Measurements from ENCODE around the gene JAK3.
"Not testable (repeated sequence)": the region's sequence is repeated elsewhere in the genome, so short reads cannot be mapped to it uniquely, and the experiment has no call there.

JAK3 gene

DNA sequence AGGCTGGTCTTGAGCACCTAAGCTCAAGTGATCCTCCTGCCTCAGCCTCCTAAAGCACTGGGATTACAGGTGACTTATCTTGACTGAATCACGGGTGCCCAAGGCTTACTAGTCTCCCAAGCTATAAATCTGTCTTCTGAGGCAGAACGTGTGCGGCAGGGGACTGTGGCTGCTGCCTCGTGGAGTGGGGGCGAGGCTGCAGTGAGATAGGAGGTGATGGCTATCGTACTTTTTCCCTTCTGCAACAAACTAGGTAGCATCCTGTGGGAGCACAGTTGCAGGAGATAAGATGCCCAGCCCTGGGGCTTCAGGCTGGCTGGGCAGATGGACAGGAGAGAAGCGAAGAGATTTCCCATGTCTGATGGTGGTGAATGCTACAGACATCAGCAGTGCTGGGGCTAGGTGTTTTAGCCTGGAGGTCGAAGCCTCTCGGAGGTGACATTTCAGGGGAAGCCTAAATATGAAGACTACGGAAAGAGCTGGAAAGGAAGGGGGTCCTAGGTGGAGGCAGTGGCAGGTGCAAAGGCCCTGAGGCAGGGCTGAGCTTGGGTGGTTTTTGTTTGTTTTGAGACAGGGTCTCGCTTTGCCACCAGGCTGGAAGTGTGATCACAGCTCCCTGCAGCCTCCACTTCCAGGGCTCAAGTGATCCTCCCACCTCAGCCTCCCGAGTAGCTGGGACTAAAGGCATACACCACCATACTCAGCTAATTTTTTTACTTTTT is 45.5 kb downstream of the JAK3 start:
- no peak for DNase-seq

DNA sequence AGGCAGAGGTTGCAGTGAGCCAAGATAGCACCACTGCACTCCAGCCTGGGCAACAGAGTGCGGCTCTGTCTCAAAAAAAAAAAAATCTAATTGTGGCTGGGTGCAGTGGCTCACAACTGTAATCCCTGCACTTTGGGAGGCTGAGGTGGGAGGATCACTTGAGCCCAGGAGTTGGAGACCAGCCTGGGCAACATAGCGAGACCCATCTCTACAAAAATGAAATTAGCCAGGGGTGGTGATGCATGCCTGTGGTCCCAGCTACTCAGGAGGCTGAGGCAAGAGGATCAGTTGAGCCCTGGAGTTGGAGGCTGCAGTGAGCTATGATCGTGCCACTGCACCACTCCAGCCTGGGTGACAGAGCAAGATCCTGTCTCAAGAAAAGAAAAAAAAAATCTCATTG is 49.2 kb downstream of the JAK3 start:
- not testable (repeated sequence) for DNase-seq

DNA sequence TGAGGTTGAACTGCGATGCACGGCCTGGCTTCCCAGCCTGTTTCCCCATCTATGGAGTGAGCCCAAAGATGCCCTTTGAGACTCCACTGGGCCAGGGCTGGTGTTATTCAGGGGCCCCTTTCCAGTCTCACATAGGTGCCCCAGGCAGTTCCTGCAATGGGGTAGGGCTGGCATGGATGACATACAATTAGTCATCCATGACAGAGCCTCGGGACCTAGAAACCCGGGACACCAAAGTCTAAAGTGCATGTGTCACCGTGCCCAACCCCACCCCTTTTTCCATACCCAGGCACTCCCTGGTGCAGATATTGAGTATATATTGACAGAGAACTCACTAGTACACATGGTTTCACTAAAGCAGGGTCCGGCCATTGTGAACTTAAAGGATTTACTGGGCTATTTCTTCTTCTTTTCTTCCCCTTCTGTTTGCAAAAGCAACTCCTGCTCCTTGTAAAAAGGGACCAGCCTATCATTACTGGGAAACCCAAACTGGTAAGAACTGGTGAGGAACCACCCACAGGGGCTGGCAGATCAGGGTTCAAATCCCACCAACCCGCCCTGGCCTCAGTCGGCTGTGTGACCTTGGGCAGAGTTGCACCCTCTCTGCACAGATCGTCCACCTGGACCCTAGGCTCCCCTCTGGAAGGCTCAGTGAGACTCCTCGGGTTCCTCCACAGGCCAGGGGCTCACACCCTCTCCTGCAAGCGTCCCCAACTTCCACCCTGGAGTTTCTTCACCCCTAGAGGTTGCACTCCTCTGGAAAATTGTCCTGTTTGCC is 50.2 kb downstream of the JAK3 start:
- no peak for DNase-seq

- DNase-seq: no peak
Measured at GRCh38 chr19:17796838-17797423, 50.9 kb downstream of the JAK3 start.

- no peak for DNase-seq
Measured at GRCh38 chr19:17796013-17796837, 51.6 kb downstream of the JAK3 start.

DNA sequence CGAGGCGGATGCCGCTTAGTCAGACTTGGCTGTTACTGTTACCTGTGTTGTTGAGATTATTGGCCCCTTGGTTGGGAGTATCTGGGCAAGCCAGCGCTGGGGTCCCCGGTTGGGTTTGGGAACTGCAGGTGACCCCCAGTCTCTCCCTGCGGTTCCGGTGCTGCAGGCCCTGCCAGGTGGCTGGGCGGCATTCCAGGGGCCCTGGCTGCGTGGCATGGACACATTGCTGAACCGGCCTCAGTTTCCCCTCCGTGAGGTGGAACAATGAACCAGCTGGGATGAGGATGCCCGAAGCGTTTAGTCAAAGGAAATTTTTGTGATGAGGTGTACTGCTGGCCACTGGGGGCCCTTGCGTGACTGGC is 52.3 kb downstream of the JAK3 start:
- no peak for DNase-seq

DNA sequence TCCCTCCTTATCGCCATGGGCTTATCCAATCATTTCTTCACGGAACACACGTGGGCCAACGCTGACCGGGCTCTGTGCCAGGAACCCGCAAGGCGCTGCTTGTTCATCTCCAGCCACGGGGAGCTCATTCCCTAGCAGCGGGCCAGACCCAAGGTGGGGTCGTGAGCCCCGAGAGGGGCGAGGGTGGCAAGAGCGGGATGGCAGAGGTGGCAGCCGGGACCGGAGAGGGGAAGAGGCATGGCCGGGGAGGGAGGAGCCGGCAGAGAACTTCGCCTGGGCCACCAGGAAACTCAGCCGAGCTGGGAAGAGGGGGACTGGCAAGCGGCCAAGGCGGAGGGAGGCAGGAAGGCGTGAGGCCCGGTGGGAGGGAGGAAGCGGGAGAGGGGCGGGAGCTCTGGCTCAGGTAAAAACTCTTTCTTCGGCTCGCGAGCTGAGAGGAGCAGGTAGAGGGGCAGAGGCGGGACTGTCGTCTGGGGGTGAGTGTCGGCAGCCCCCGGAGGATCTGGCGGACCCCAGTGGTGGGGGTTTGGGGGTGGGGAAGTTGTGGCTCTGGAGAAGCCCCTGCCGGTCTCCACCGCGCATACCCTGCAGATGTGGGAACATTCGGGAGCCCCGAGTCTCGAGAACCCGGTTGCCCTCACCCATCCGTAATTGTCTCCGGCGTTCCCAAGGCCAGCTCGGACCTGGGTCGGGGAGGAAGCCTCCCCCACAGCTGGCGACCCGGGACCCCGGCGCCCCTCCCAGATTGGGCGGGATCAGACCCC is 52.9 kb downstream of the JAK3 start, which contains the start of gene B3GNT3:
B3GNT3 (plus strand) TSS at position 408 of the 764 bp plus-strand sequence. CDS start 12,670 bp downstream, outside the sequence.
- DNase-seq: peak in 1 of 2 experiments; percentile 26

DNA sequence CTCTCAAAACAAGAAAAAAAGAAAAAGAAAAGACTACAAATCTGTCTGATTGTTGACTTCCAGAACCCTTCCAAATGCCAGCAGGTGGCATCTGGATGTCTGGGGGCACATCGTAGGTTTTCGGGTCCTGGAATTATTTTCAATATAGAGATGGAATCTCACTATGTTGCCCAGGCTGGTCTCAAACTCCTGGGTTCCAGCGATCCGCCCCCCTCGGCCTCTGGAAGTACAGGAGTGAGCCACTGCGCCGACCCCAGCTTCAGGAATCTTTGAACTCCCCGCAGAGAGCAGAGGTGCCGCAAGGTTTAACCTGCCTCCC is 53.4 kb downstream of the JAK3 start:
- no peak for DNase-seq

- DNase-seq: no peak
Measured at GRCh38 chr19:17790059-17790780, 57.6 kb downstream of the JAK3 start.

- DNase-seq: no peak
Measured at GRCh38 chr19:17788632-17789031, 59.1 kb downstream of the JAK3 start.

- DNase-seq: no peak
Measured at GRCh38 chr19:17787274-17787913, 60.4 kb downstream of the JAK3 start.

DNA sequence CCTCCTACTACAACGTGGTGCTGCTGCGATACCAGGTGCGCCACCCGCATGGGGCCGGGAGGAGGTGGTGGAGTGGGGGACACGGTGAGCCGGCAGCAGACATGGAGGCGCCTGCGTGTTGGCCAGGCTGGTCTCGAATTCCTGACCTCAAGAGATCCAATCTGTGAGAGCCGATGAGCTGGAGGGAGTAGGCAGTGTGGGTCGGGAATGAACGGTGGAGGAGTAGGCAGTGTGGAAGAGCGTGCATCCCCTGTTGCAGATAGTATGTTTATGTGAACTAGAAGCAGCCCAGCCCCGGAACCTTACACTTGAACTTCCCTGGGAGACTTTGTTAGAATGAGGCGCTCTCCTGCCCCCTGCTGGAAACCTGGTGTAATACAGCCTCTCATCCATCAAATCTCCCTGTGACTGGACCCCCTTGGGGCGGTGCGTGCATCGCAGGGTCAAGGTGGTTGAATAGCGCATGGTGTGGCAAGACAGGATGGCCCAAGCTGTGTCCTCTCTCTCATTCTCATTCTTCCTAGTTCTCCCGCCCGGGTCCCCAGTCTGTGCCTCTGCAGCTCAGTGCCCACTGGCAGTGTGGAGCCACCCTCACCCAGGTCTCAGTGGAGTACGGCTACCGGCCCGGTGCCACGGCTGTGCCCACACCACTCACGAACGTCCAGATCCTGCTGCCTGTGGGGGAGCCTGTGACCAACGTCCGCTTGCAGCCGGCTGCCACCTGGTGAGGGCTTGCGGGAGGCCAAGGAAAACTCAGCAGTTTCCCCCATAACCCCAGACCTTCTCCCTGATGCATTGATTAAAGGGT is 63.4 kb downstream of the JAK3 start:
- DNase-seq: peak; percentile 76 to 87

- not testable (repeated sequence) for DNase-seq
Measured at GRCh38 chr19:17783721-17784120, 64.1 kb downstream of the JAK3 start.

DNA sequence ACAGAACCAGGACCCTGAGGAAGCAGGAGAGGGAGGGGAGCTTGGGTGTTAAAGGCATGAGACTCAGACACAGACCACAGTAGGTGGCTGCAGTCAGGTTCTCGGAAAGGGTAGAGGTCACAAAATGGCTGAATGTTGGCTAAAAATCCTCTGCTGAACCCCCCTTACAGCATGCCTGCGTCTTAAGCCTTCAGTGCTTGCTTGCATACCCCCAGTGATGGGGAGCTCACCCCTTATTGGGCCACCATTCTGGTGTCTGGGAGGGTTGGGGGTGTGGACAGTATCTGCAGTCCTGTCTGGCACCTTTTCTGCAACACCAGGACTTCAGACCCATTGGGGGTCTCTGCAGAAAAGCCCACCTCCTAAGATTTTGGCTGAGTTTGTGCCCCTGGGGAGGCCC is 67.0 kb downstream of the JAK3 start:
- DNase-seq: no peak

DNA sequence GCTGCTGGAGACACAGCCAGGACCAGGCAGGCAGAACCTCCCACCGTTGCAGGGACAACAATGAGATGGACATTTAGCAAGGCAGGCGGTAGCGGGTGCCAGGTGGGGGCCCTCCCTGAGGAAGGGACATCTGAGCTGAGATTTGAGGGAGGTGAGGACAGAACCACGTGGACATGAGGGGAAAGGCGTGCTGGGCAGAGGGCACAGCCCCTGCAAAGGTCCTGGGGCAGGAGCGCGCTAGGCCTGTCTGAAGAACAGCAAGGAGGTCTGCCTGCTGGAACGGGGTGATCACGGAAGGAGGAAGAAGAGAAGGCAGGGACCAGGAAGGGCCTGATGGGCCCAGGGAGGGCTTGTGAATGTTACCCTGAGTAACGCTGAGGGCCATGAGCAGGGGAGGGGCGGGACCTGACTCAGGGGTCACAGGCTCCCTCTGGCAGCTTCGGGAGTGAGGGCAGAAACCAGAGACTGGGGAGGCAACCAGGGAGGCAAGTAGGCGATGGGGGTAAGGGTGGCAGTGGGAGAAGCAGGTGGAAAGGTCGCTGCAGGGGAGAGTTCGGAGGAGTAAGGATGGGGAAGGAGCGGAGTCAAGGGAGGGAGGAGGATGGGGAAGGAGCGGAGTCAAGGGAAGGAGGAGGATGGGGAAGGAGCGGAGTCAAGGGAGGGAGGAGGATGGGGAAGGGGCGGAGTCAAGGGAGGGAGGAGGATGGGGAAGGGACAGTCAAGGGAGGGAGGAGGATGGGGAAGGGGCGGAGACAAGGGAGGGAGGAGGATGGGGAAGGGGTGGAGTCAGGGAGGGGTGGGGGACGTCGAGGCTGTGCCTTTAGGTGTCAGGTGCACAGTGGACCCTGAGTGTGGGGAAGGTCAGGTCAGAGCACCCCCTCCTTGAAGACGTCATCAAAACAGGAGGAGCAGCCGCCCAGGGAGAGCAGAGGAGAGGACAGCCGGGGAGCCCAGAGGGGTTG is 68.5 kb downstream of the JAK3 start:
- DNase-seq: no peak

DNA sequence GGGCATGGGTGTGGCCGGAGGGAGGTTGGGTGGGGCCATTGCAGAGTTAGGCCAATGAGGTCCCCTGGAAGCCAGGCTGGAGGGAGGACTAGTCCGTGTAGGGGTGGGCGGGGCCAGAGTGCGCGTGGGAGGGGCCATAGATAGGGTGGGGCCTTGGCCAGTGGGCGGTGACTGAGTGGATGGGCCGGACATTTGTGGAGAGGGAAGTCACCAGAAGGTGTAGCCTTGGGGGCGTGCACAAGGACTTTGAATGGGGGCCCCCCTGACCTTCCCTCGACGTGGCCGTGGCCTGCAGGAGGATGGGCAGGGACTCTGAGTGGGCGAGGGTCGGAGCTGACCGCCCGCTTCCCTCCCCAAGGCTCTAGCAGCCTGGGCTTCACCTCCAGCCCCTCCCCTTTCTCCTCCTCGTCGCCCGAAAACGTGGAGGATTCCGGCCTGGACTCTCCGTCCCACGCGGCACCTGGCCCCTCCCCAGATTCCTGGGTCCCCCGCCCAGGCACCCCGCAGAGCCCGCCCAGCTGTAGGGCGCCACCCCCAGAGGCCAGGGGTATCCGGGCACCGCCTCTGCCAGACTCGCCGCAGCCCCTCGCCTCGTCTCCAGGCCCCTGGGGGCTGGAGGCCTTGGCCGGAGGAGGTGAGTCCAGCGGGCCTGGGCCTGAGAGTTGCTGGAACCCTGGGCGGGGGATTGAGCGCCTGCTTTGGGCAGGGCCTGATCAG is 69.4 kb downstream of the JAK3 start:
- DNase-seq: no peak

GRCh38 chr19:17777840-17778239 is 69.9 kb downstream of the JAK3 start:
- DNase-seq: not testable (repeated sequence)
